Measurements from ENCODE around the gene EEF1G. TPM values are rescaled to one million over a fixed set of nuclear protein-coding genes. Genes with fewer than 3 reads are reported as not detected.

EEF1G gene
- total RNA-seq, 2 experiments from 2014 or later: 1,925 to 1,979 TPM

GRCh38 chr11:62603776-62604299 is 30.1 kb upstream of the EEF1G start:
- Mint-ChIP-seq H3K4me1 (ENCODE audit: low read depth) (peaks cover 42% of the 10 kb centered on the region), H3K36me3 (ENCODE audit: low read depth) (peaks cover 65% of the 10 kb centered on the region), H3K9me3 (no peaks in the 10 kb centered on the region), H3K4me3 (no peak overlapping the region), H3K27me3 (no peaks in the 10 kb centered on the region), H3K27ac (no peak overlapping the region)
- DNase-seq (no peak), ATAC-seq (no peak)
- ChIA-PET CTCF (interaction anchor here (1.1 to 1.4 kb wide), 4 partner anchors 8 to 179 kb away, joined by 3 to 4 read pairs (median 3); no protein-coding TSS in a partner anchor), POLR2A (interaction anchor here (0.8 to 2.4 kb wide), 9 partner anchors 8 to 120 kb away, joined by 3 to 24 read pairs (median 5); partner anchors contain the start of genes C11orf98, CSKMT, LBHD1 and TUT1)
- TF ChIP-seq CTCF (IDR thresholded peaks at IDR 0.05): no peak
- intact Hi-C loops (cut with micrococcal nuclease): no loop called here

GRCh38 chr11:62603072-62603408 is 29.3 kb upstream of the EEF1G start:
- intact Hi-C loops (cut with micrococcal nuclease): no loop called here
- POLR2A ChIA-PET: interaction anchor here (0.6 to 2.4 kb wide), 8 partner anchors 8 to 121 kb away, joined by 3 to 24 read pairs (median 5); partner anchors contain the start of genes B3GAT3, C11orf98, CSKMT and TUT1

DNA sequence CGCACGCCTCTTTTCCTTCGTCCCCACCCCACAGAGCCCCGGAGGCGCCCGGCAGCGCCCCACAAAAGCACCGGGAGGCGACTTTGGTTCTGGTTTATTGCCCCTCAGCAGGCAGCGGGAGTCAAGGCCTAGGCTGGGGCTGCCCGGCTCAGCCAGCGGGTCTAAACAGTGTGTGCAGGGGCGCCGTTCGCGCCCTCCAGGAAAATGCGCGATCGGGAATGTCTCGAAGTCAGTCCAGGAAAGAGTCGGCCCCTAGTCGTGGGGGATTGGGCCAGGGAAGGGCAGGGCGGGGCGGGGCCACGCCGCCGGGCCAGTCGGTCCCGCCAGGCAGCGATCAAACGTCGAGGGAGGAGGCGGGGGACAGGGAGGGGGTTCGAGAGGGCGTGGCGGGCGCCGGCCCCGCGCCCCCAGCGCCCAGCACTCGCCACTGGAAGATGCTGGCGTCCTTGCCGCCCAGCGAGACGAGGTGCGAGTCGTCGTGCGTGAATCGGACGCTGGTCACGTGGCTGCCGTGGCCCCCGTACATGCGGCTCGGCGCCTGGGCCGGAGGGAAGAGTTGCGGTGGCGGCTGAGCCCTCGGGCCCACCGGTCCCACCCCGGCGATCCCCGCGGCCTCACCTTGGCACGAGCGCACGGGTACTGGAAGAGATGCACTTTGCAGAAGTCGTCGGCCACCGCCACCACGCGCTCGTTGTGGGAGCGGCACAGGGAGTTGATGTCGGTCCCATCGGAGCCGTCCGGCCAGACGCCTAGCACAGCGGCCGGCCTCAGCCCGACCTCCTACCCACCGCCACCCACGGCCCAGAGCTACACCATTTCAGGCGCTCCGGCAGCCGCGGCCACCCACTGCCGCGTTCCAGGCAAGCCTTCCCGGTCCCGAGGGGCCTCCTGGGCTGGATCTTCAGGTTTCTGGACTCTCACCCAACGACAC is 28.7 kb upstream of the EEF1G start:
- peak; percentile 19 for DNase-seq

More at GRCh38 chr11:62603072-62603408, 29.3 kb upstream of the EEF1G start:
- no peak overlapping the region for H3K27ac Mint-ChIP-seq
- DNase-seq (no peak), ATAC-seq (no peak)
- H3K4me3 Mint-ChIP-seq: peak overlapping the region; percentile 0
- peaks cover 42% of the 10 kb centered on the region for H3K4me1 Mint-ChIP-seq (ENCODE audit: low read depth)
- H3K9me3 Mint-ChIP-seq: no peaks in the 10 kb centered on the region
- TF ChIP-seq CTCF (IDR thresholded peaks at IDR 0.05): no peak
- H3K36me3 Mint-ChIP-seq (ENCODE audit: low read depth): peaks cover 66% of the 10 kb centered on the region
- CTCF ChIA-PET: interaction anchor here (0.8 to 1.4 kb wide), 5 partner anchors 8 to 60 kb away, joined by 3 to 5 read pairs (median 3); partner anchors contain the start of gene TUT1
- H3K27me3 Mint-ChIP-seq: no peaks in the 10 kb centered on the region

DNA sequence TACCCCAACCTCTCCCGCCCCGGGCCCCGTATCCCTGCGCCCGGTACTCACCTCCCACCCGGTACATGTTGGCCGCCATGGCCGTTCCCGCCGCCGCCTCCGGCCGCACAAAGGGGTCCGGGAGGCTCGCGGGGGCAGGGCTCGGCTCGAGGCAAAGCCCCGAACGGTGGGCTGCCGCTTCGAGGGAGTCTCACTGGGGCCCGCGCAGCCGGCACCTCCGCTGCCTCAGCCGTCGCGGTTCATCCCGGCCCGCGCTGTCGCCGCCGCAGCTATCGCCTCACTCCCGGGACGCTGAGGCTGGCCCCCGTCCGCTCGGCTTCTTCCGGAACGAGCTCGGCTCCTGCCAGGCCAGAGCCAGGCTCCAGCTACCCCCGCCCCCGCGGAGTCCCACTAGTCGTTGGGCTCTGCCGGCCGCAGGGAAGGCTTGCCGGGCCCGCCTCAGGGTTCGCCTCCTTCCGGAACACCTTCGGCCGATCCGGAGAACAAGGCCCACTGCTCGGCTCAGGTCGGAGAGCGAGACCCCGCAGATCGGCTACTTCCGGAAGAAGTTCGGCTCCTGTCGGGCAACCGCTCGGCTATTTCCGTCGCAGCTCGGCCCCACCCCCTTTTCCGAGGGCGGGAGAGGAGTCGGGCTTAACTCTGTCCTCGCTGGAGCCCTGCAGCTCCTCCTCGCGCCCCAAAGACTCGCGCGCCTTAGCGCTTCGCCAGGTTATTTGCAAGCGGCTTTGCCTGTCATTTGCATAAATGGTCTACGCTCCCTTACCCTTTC is 27.9 kb upstream of the EEF1G start, which contains the start of gene MTA2:
MTA2 (minus strand) TSS at position 494 of the 769 bp plus-strand sequence; CDS start at position 79, 415 bp downstream.
- ATAC-seq (peak; percentile 89), DNase-seq (peak; percentile 99)
- CTCF ChIA-PET: interaction anchor here (0.6 to 2.7 kb wide), 11 partner anchors 10 to 206 kb away, joined by 3 to 24 read pairs (median 4); partner anchors contain the start of genes C11orf98, CSKMT, EML3 and INTS5
- Mint-ChIP-seq H3K9me3 (no peaks in the 10 kb centered on the region), H3K4me1 (ENCODE audit: low read depth) (peaks cover 43% of the 10 kb centered on the region), H3K27ac (peak within 1 kb of the TSS; percentile 95), H3K4me3 (peak within 1 kb of the TSS; percentile 86), H3K36me3 (ENCODE audit: low read depth) (peaks cover 73% of the 10 kb centered on the region), H3K27me3 (no peaks in the 10 kb centered on the region)
- POLR2A ChIA-PET: interaction anchor here (0.9 to 3.9 kb wide), 15 partner anchors 10 to 253 kb away, joined by 3 to 59 read pairs (median 6); partner anchors contain the start of genes B3GAT3, C11orf98, CSKMT and EEF1G
- TF ChIP-seq CTCF (IDR thresholded peaks at IDR 0.05): no peak
- intact Hi-C loops (cut with micrococcal nuclease): no loop called here

More for the DNA sequence above, 28.7 kb upstream of the EEF1G start:
- intact Hi-C loops (cut with micrococcal nuclease): no loop called here
- CTCF ChIA-PET: interaction anchor here (0.6 to 2.7 kb wide), 11 partner anchors 8 to 78 kb away, joined by 3 to 24 read pairs (median 4); partner anchors contain the start of genes C11orf98, CSKMT, EML3 and INTS5
- Mint-ChIP-seq H3K27ac (peak overlapping the region; percentile 91), H3K36me3 (ENCODE audit: low read depth) (peaks cover 66% of the 10 kb centered on the region), H3K27me3 (no peaks in the 10 kb centered on the region), H3K4me1 (ENCODE audit: low read depth) (peaks cover 41% of the 10 kb centered on the region), H3K9me3 (no peaks in the 10 kb centered on the region), H3K4me3 (peak overlapping the region; percentile 86)
- POLR2A ChIA-PET: interaction anchor here (0.6 to 3.9 kb wide), 14 partner anchors 9 to 253 kb away, joined by 3 to 59 read pairs (median 8); partner anchors contain the start of genes B3GAT3, C11orf98, CSKMT and EML3
- TF ChIP-seq CTCF (IDR thresholded peaks at IDR 0.05): no peak
- ATAC-seq: no peak
